Psoas muscle (tissue), 8 donors: ENCODE measurements around the gene PUSL1. TPM values are rescaled to one million over a fixed set of nuclear protein-coding genes. Genes with fewer than 3 reads are reported as not detected.

ENCODE experiments used
- ATAC-seq, 4 donors: fragments of 200-7000 bp; cut with Tn5 transposase; one replicate each; pipeline ENCODE4 v1.9.1; 2020; ENCODE audit warnings: moderate library complexity in 3 of 4, mild to moderate bottlenecking in 2 of 4
- DNase-seq, 2 donors: peaks; one replicate each; pipeline ENCODE4 v3.0.0-alpha.2; 2020
- H3K27ac ChIP-seq: fragments of 200-600 bp; one replicate; pipeline ENCODE4 v1.8.0; 2022
- H3K27me3 ChIP-seq, 3 donors: fragments of 200-600 bp in 1 of 3; one replicate each; pipeline versions ENCODE4 v1.6.1 to v1.8.0; 2013 to 2022; ENCODE audit warnings: low read length in 2 of 3, mild to moderate bottlenecking in 2 of 3, moderate library complexity in 1 of 3; ENCODE audit not compliant: insufficient read depth in 3 of 3
- H3K36me3 ChIP-seq, 2 donors: fragments of 200-600 bp in 1 of 2; one replicate each; pipeline versions ENCODE4 v1.6.1 to v1.8.0; 2013 to 2022; ENCODE audit warnings: low read depth in 1 of 2, mild to moderate bottlenecking in 1 of 2, moderate library complexity in 1 of 2; ENCODE audit not compliant: insufficient read depth in 1 of 2
- H3K4me1 ChIP-seq: fragments of 200-600 bp; one replicate; pipeline ENCODE4 v1.8.0; 2022
- H3K4me3 ChIP-seq: fragments of 200-600 bp; one replicate; pipeline ENCODE4 v1.8.0; 2022; ENCODE audit warnings: mild to moderate bottlenecking
- H3K9me3 ChIP-seq: fragments of 200-600 bp; one replicate; pipeline ENCODE4 v1.8.0; 2022
- CTCF ChIP-seq: fragments of 200-600 bp; IDR thresholded peaks from one replicate; pipeline ENCODE4 v1.8.0; 2022; ENCODE audit warnings: antibody characterized with exemption
- WGBS, 3 donors: extraction: QIAGEN DNeasy Blood & Tissue Kit; methylation state at CpG; one replicate each; pipeline versions ENCODE4 v1.1.6 to v1.1.7; 2013; 5-methylcytosine and 5-hydroxymethylcytosine counted together
- intact Hi-C, 2 donors: fragments of 100-400 bp; cut with DNase I; formaldehyde crosslinking; loops; one replicate each; pipeline versions ENCODE4 v1.11.0 to v1.14.2; 2022
- polyA plus RNA-seq, 3 donors: library from polyadenylated mRNA; stranded (reverse); fragments of 200-250 nt; gene quantifications; one replicate each; pipeline ENCODE4 v1.2.3, GENCODE V29; 2013
- total RNA-seq, 4 donors: library from RNA; stranded (reverse); fragmentation: NEBNext Ultra II Directional in 2 of 4; extraction: Animal tissue kit (Norgen Biotek cat#: 25700) in 2 of 4; gene quantifications; one replicate each; pipeline versions ENCODE4 v1.2.1 to v1.2.4, GENCODE V29; 2021 to 2023
- donor health status: healthy with polysubstance abuse.
- donor health status: DM: no; HTN: no; CAD: no; lungs with moderate emphysema.
- donor health status: Bipolar disorder and iron deficiency.
- donor health status: healthy.
- donor health status: DM: yes; HTN: yes; CAD: no.
- donor health status: DM: no; HTN: no; CAD: no.
- donor health status: DM: no; HTN: no; CAD: no.
- donor health status: DM: yes; HTN: yes; CAD: no.

Gene PUSL1
- total and polyA plus RNA-seq, 7 donors = 3.7 to 9.1 (median 7.3) TPM

- H3K4me1 ChIP-seq = peaks cover 29% of the 10 kb centered on the region
- no peaks in the 10 kb centered on the region for H3K27me3 ChIP-seq
- H3K36me3 ChIP-seq = peaks cover 0 to 8% of the 10 kb centered on the region in 2 donors
- TF ChIP-seq CTCF = no peak
- no peak for ATAC-seq
- H3K4me3 ChIP-seq = no peak overlapping the region
- intact Hi-C loops = loop anchor here in 1 of 2 donors (10.0 kb wide), 1 partner anchor 241 kb away; no protein-coding TSS in a partner anchor
- WGBS, 3 donors = 83 to 84% (median 84%) methylated on average over 9 of the region's 9 CpGs
- H3K9me3 ChIP-seq = no peaks in the 10 kb centered on the region
- H3K27ac ChIP-seq = no peak overlapping the region
- no peak for DNase-seq
Observed at GRCh38 chr1:1275836-1276235, 32.6 kb upstream of the PUSL1 start.

- WGBS, 3 donors = 88 to 92% (median 90%) methylated on average over 13 of the region's 13 CpGs
- Histone ChIP-seq H3K4me1 (peaks cover 9% of the 10 kb centered on the region), H3K9me3 (no peaks in the 10 kb centered on the region), H3K4me3 (no peak overlapping the region), H3K36me3 (no peaks in the 10 kb centered on the region), H3K27me3 (no peaks in the 10 kb centered on the region), H3K27ac (no peak overlapping the region)
- TF ChIP-seq CTCF = no peak
- ATAC-seq (no peak), DNase-seq (no peak)
- intact Hi-C loops = loop anchor here in 1 of 2 donors (10.0 kb wide), 1 partner anchor 244 kb away; no protein-coding TSS in a partner anchor
Observed at GRCh38 chr1:1278620-1279019, 29.8 kb upstream of the PUSL1 start.

- no peaks in the 10 kb centered on the region for H3K9me3 ChIP-seq
- ATAC-seq (no peak), DNase-seq (no peak)
- H3K27me3 ChIP-seq = no peaks in the 10 kb centered on the region
- H3K4me1 ChIP-seq = peaks cover 9% of the 10 kb centered on the region
- TF ChIP-seq CTCF = no peak
- H3K27ac ChIP-seq = no peak overlapping the region
- H3K4me3 ChIP-seq = no peak overlapping the region
- H3K36me3 ChIP-seq = no peaks in the 10 kb centered on the region
- intact Hi-C loops = loop anchor here in 1 of 2 donors (10.0 kb wide), 1 partner anchor 244 kb away; no protein-coding TSS in a partner anchor
- WGBS, 3 donors = 90 to 91% (median 91%) methylated on average over 16 to 17 of the region's 17 CpGs
Observed at GRCh38 chr1:1279028-1279427, 29.4 kb upstream of the PUSL1 start.

GRCh38 chr1:1280782-1281481, 27.5 kb upstream of the PUSL1 start:
- H3K36me3 ChIP-seq = no peaks in the 10 kb centered on the region
- H3K4me1 ChIP-seq = no peaks in the 10 kb centered on the region
- H3K27me3 ChIP-seq = peaks cover 0 to 15% (median under 1%) of the 10 kb centered on the region in 3 donors
- H3K4me3 ChIP-seq = no peak overlapping the region
- ATAC-seq (no peak), DNase-seq (no peak)
- intact Hi-C loops = no loop called here
- no peak overlapping the region for H3K27ac ChIP-seq
- no peaks in the 10 kb centered on the region for H3K9me3 ChIP-seq
- WGBS, 3 donors = 80 to 88% (median 87%) methylated on average over 20 to 21 of the region's 21 CpGs
- TF ChIP-seq CTCF = no peak
